Breast epithelium (tissue), 3 donors: ENCODE data around the gene EPHB2.

Experiments used
- POLR2AphosphoS5 ChIP-seq, 3 donors: sonication (generic); formaldehyde crosslinking; IDR thresholded peaks; one replicate each; pipeline ENCODE4 v1.6.1; 2017; ENCODE audit warnings: antibody characterized with exemption in 3 of 3
- TF ChIP-seq, protein P1 (sequence below), 3 donors: fragments of 450-650 bp; IDR thresholded peaks; one replicate each; pipeline ENCODE4 v1.5.1; 2016 to 2017; ENCODE audit warnings: antibody characterized with exemption in 3 of 3, mild to moderate bottlenecking in 3 of 3, moderate library complexity in 3 of 3

DNA sequence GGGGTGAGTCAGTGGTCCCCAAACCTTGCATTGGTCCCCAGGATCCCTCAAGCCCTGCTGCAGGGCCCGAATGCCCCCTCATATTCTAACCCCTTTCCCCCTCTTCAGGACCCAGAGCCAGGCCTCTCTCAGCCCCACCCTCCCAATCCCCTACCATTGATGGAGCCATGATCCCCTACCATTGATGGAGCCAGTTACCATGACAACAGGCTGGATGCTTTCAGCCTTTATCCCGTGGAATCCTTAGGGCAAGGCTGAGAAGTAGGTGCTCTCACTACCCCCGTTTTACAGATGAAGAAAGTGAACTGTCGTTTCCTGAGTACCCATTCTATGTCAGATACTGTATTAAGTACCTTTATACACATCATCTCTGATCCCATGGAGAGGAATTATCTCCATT lies 70.8 kb downstream of the EPHB2 start:
- TF ChIP-seq, protein P1, sequence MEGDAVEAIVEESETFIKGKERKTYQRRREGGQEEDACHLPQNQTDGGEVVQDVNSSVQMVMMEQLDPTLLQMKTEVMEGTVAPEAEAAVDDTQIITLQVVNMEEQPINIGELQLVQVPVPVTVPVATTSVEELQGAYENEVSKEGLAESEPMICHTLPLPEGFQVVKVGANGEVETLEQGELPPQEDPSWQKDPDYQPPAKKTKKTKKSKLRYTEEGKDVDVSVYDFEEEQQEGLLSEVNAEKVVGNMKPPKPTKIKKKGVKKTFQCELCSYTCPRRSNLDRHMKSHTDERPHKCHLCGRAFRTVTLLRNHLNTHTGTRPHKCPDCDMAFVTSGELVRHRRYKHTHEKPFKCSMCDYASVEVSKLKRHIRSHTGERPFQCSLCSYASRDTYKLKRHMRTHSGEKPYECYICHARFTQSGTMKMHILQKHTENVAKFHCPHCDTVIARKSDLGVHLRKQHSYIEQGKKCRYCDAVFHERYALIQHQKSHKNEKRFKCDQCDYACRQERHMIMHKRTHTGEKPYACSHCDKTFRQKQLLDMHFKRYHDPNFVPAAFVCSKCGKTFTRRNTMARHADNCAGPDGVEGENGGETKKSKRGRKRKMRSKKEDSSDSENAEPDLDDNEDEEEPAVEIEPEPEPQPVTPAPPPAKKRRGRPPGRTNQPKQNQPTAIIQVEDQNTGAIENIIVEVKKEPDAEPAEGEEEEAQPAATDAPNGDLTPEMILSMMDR (IDR thresholded peaks at IDR 0.05): no peak
- TF ChIP-seq POLR2AphosphoS5 (IDR thresholded peaks at IDR 0.05): no peak
